ENCODE results near the gene ARHGAP26.

DNA sequence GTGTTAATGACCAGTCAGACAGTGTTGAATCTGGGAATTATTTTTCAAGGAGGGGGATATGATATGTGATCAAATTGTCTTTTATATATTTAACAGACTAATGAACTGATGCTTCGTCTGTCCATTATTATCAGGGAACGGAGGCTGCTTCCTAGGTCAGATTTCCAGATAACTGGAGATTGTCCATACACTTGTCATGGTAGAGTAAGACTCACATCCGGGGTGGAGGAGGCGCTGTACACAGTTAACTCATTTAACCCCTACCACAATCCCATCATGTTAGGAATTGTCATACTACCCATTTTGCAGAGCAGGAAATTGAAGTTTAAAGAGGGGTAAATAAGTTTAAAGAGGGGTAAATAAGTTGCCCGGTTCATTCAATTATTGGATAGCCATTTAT, 55.9 kb downstream of the ARHGAP26 start:
- TF ChIP-seq, protein P1, sequence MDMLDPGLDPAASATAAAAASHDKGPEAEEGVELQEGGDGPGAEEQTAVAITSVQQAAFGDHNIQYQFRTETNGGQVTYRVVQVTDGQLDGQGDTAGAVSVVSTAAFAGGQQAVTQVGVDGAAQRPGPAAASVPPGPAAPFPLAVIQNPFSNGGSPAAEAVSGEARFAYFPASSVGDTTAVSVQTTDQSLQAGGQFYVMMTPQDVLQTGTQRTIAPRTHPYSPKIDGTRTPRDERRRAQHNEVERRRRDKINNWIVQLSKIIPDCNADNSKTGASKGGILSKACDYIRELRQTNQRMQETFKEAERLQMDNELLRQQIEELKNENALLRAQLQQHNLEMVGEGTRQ (IDR thresholded peaks at IDR 0.05; ENCODE audit: low read depth, low read length): no peak
- TF ChIP-seq POLR2A (IDR thresholded peaks at IDR 0.05; ENCODE audit: low read depth, low read length) (no peak), CEBPB (IDR thresholded peaks at IDR 0.05; ENCODE audit: low read depth, low read length) (no peak)
- TF ChIP-seq, protein P2, sequence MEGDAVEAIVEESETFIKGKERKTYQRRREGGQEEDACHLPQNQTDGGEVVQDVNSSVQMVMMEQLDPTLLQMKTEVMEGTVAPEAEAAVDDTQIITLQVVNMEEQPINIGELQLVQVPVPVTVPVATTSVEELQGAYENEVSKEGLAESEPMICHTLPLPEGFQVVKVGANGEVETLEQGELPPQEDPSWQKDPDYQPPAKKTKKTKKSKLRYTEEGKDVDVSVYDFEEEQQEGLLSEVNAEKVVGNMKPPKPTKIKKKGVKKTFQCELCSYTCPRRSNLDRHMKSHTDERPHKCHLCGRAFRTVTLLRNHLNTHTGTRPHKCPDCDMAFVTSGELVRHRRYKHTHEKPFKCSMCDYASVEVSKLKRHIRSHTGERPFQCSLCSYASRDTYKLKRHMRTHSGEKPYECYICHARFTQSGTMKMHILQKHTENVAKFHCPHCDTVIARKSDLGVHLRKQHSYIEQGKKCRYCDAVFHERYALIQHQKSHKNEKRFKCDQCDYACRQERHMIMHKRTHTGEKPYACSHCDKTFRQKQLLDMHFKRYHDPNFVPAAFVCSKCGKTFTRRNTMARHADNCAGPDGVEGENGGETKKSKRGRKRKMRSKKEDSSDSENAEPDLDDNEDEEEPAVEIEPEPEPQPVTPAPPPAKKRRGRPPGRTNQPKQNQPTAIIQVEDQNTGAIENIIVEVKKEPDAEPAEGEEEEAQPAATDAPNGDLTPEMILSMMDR (conservative IDR thresholded peaks at IDR 0.05; ENCODE audit: low read depth, low read length): no peak
